Kidney epithelial cell (primary cell): ENCODE data around the gene RAVER1. TPM values are rescaled to one million over a fixed set of nuclear protein-coding genes. Genes with fewer than 3 reads are reported as not detected.

ENCODE experiments used
- DNase-seq: peaks from one replicate; pipeline ENCODE4 v3.0.0-alpha.2; 2010; ENCODE audit warnings: low read depth
- H3K27me3 ChIP-seq: 2 replicates; pipeline ENCODE4 v1.6.0; 2011; ENCODE audit warnings: low read length; ENCODE audit not compliant: control insufficient read depth, insufficient read depth
- H3K36me3 ChIP-seq: 2 replicates; pipeline ENCODE4 v1.5.1; 2011; ENCODE audit warnings: low read length; ENCODE audit not compliant: control insufficient read depth, insufficient read depth
- H3K4me3 ChIP-seq: 2 replicates; pipeline ENCODE4 v1.5.1; 2011; ENCODE audit warnings: low read depth, mild to moderate bottlenecking, control low read depth, low read length
- CTCF ChIP-seq: IDR thresholded peaks from 2 replicates; pipeline ENCODE4 v1.5.1; 2011; ENCODE audit warnings: mild to moderate bottlenecking, moderate library complexity, low read length, control low read depth, inconsistent platforms; ENCODE audit not compliant: insufficient read depth, poor library complexity, severe bottlenecking
- total RNA-seq: library from RNA; depleted of rRNA; stranded (reverse); fragments of >200 nt; gene quantifications from 2 replicates; pipeline ENCODE4 v1.2.3, GENCODE V29; 2015

Gene RAVER1
- total RNA-seq, 1 donor from 2014 or later: 32.9 TPM

- H3K27me3 ChIP-seq: no peaks in the 10 kb centered on the region
- TF ChIP-seq CTCF: no peak
Observed at GRCh38 chr19:10317045-10317856, 16.1 kb downstream of the RAVER1 start.

GRCh38 chr19:10316229-10317044, 16.9 kb downstream of the RAVER1 start:
- H3K36me3 ChIP-seq: peaks cover 4% of the 10 kb centered on the region
- TF ChIP-seq CTCF: no peak
- no peaks in the 10 kb centered on the region for H3K27me3 ChIP-seq
- no peak for DNase-seq
- H3K4me3 ChIP-seq: no peak overlapping the region

More at GRCh38 chr19:10317045-10317856, 16.1 kb downstream of the RAVER1 start:
- no peak for DNase-seq
- Histone ChIP-seq H3K36me3 (peaks cover 4% of the 10 kb centered on the region), H3K4me3 (no peak overlapping the region)

- no peak for DNase-seq
- no peak for TF ChIP-seq CTCF
- Histone ChIP-seq H3K27me3 (no peaks in the 10 kb centered on the region), H3K4me3 (peak within 1 kb of the TSS; percentile 60), H3K36me3 (peaks cover 4% of the 10 kb centered on the region)
Observed at GRCh38 chr19:10315335-10316214, 17.8 kb downstream of the RAVER1 start, which contains the start of gene FDX2. TSS of gene FDX2 (minus strand) at chr19:10316015. CDS start at chr19:10315996, 19 bp downstream.

- H3K4me3 ChIP-seq: no peak within 1 kb of the TSS
- no peak for TF ChIP-seq CTCF
- no peak for DNase-seq
- H3K27me3 ChIP-seq: no peaks in the 10 kb centered on the region
- no peaks in the 10 kb centered on the region for H3K36me3 ChIP-seq
Observed at GRCh38 chr19:10309423-10309822, 23.9 kb downstream of the RAVER1 start, which contains the start of gene ZGLP1. TSS of gene ZGLP1 (minus strand) at chr19:10309815.

GRCh38 chr19:10306327-10306726, 27.0 kb downstream of the RAVER1 start:
- no peaks in the 10 kb centered on the region for H3K27me3 ChIP-seq
- no peak for TF ChIP-seq CTCF
- no peak for DNase-seq
- no peak overlapping the region for H3K4me3 ChIP-seq
- H3K36me3 ChIP-seq: no peaks in the 10 kb centered on the region
